NCI-H460 (cell line): ENCODE results near the gene AGPAT1. TPM values are rescaled to one million over a fixed set of nuclear protein-coding genes. Genes with fewer than 3 reads are reported as not detected.
"Not testable (repeated sequence)": the region's sequence is repeated elsewhere in the genome, so short reads cannot be mapped to it uniquely, and the experiment has no call there.

Source experiments
- DNase-seq: peaks from one replicate; pipeline ENCODE4 v3.0.0-alpha.2; 2016; ENCODE audit warnings: low read depth; ENCODE audit errors: extremely low read depth
- polyA plus RNA-seq: library from polyadenylated mRNA; depleted of rRNA; stranded (reverse); fragments of >200 nt; gene quantifications from 2 replicates; pipeline ENCODE4 v1.2.3, GENCODE V29; 2014; cell fraction: nucleus; rRNA removed
- total RNA-seq: library from RNA; depleted of rRNA; stranded (reverse); fragments of >200 nt; shearing (Covaris generic); gene quantifications from 2 replicates; pipeline ENCODE4 v1.2.3, GENCODE V29; 2014; rRNA removed

The AGPAT1 gene
- 47.7 and 49.0 TPM in 2 replicates for total RNA-seq
- 26.1 and 26.5 TPM in 2 replicates for polyA plus RNA-seq

GRCh38 chr6:32175711-32176475 is at the start of gene AGPAT1:
TSS of gene AGPAT1 (minus strand) at chr6:32176084. CDS start at chr6:32171496, 4,588 bp downstream.
- peak; percentile 90 for DNase-seq

- no peak for DNase-seq
Observed at GRCh38 chr6:32224696-32225095, 48.8 kb upstream of the AGPAT1 start.

DNA sequence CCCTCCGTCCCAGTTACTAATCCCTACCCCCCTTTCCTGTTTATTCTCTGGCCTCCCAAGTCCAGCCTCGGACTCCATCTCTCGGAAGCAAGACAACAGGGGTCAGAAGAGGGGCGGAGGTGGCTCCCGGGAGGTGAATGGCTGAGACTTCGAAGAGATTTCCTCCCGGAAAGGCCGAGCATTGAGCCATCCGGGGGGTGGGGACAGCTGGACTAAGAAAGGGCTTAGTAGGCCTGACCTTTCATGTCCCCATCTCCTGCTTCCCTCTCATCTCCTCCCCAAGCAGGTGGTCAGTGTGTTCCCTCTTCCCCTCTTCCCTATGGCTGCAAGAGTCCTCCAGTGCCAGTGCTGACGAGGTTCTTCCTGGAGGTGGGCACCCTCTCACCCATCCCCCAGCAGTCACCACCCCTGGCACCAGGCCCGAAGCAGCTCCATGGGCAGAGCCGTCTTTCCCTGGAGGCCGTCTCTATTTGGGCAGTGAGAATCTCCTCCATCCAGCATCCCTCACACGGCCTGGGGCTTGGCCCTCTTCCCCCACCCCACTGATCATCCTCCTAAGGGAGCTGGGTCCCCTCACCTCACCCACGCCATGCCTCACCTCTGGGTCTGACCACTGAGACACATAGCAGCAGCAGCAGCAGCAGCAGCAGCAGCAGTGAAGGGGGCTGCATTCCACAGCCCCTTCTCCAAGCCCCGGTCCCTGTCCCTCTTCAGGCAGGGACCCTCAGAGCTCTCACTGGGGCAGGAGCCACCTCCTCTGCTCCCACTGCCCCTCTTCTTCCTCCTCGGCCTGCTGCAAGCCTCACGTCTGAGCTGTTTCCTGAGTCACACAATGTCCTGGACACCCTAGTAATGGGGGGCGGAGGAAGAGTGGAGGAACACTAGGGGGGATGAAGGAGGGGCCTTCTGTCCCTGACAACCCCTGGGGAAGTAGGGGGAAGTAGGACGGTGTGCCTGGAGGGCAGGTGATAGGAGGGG is 47.7 kb upstream of the AGPAT1 start, which contains the start of gene NOTCH4:
TSS of gene NOTCH4 (minus strand) at position 810 of the 978 bp plus-strand sequence. CDS start at position 671, 139 bp downstream.
- no peak for DNase-seq

DNA sequence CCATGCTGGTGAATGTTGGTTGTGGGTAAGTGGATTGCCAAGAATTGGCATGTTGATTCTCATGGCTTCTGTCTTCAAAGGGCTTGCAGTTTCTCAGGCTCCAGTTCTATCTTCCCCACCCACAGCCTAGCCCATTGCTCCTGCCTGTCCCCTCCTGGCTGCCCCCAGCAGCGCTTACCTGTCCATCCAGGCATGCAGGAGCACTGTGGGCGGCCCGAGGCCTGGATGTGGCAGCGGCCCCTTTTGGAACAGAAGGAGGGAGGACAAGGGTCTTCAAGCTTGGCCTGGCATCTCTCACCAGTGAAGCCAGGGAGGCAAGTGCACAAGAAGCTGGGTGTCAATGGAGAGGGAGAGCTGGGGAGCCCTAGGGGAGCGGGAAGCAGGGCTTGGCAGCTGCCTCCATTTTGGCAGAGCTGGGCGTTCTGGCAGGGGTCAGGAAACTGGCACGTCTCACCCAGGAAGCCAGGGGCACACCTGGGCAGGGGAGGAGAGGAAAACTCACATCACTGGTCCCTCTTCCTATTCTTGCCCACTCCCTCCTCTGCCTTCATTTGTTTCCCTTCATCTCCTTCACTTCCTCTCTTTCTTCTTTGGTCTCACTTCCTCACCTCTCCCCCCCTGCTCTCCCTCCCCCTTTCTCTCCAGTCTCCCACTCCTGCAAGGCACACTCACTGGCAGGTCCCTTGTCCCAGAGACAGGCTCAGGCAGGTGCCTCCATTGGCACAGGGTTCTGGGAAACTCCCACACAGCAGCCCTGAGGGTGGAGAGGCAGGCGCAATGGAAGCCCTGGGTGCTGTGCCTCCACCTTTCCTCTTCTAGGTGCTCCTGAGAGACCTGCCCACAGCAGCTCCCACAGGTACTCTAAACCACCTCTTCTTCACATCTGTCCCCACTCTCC is 46.7 kb upstream of the AGPAT1 start:
- DNase-seq: no peak

- no peak for DNase-seq
Observed at GRCh38 chr6:32220021-32220420, 44.1 kb upstream of the AGPAT1 start.

DNA sequence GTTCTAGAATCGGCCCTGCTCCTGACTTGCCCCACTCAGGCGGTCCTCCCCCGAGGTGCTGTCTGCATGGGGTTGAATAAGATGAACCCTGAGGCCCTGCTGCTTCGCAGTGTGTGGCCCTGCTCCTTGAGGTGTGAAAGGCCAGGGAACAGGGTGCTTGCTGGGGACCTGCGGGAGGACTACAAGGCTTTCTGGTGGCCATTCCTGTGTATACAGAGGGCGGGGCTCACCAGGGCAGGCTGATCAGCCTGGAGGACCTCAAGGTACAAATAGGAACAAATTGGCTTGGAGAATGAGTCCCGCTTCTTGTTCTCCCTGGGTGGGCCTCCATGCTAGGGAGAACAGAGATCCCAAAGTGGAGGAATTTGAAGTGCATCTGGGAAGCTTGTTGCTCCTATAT is 42.3 kb upstream of the AGPAT1 start:
- no peak for DNase-seq

GRCh38 chr6:32216998-32217397 is 41.1 kb upstream of the AGPAT1 start:
- no peak for DNase-seq

- DNase-seq: no peak
Observed at GRCh38 chr6:32216285-32216684, 40.4 kb upstream of the AGPAT1 start.

- no peak for DNase-seq
Observed at GRCh38 chr6:32215617-32216016, 39.7 kb upstream of the AGPAT1 start.

GRCh38 chr6:32214126-32214525 is 38.2 kb upstream of the AGPAT1 start:
- DNase-seq: no peak

DNA sequence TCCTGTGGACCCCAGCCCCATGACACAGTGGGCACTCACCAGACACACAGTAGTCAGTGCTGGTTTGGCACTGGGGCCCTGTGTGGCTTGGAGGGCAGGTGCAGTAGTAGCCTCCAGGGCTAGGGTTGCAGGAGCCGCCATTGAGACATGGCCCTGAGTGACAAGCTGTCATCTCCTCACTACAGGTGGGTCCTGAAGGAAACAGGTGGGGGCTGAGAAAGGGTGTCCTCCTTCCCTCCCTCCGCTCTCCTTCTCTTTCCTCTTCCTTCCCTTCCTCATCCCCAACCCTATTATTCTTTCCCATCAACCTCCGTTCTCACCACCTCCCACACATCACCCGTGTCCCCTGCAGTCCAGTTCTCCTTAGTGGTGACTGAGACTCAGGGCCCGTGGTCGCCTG is 37.8 kb upstream of the AGPAT1 start:
- no peak for DNase-seq

DNA sequence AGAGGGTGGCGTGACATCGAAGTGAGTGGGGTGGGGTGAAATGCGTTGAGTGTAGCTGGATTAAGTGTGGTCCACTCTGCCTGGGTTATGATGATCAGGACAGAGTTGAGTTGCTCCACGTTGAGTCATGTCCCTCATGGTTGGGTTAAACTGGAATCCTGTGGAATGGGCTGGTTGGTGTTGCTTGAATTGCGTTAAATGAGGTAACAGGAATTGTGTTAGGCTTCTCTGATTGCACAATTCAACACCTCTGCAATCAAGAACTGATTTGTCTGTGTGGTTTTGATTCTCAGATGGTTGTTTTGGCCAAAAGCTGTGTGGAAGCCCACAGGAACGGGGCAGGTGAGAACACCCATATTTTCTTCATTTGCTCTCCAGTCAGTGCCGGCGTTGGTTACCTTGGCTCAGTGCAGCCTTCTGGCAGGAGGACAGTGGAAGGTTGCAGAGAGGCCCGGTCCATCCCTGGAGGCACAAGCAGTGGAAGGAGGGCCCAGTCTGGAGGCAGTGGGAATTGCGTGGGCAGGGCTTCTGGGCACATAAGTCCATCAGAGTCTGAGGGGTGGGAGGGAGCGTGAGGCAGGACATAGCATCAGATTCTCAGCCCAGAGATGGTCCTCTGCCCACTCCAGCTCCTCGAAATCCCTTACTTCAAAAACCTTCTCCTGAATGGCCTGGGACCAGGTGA is 36.3 kb upstream of the AGPAT1 start:
- no peak for DNase-seq

- DNase-seq: not testable (repeated sequence)
Observed at GRCh38 chr6:32211432-32211831, 35.5 kb upstream of the AGPAT1 start.

GRCh38 chr6:32210191-32210601 is 34.3 kb upstream of the AGPAT1 start:
- DNase-seq: no peak

DNA sequence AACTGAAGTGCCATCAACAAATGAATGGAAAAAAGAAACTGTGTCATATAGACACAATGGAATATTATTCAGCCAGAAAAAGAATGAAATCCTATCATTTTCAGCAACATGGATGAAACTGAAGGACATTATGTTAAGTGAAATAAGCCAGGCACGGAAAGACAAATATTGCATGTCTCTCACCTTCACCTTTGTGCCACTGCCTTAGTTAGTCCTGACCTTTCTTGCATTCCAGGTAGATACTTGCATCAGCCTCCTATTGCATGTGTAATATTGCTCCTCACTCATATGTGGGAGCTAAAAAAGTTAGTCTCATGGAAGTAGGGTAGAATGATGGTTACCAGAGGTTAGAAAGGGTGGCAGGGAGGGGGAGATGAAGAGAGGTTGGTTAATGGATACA is 33.1 kb upstream of the AGPAT1 start:
- no peak for DNase-seq

DNA sequence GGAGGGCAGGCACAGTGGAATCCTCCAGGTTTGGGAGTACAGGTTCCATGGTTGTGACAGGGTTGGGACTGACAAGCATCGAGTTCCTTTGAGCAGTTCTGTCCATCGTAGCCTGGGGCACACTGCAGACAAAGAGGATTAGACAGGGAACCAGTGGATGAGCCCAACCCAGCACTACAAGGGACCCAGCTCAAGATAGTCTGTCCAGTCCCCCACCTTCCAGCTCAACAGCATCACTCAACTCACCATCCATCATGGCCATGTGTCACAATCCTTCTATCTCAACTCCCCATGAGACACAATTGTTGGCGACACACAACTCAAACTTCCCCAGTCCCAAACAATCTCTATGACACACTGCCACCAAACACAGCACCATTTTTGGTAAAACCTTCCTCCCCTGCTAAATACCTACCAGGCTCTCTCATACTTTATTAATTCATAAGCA is 28.4 kb upstream of the AGPAT1 start:
- no peak for DNase-seq

- no peak for DNase-seq
Observed at GRCh38 chr6:32203426-32204267, 27.8 kb upstream of the AGPAT1 start.

- no peak for DNase-seq
Observed at GRCh38 chr6:32202186-32202585, 26.3 kb upstream of the AGPAT1 start.
